MCF 10A (cell line): ENCODE data around the gene THAP12. TPM values are rescaled to one million over a fixed set of nuclear protein-coding genes. Genes with fewer than 3 reads are reported as not detected.
A peak's percentile ranks its signal among the peaks of the same experiment; 100 is the strongest.

Experiments
- BruUV-seq: library from RNA; stranded (reverse); fragments of 400-500 nt; replicated peaks from 2 replicates; lab custom pipeline; 2021; lab: Mats Ljungman, UMichigan
- CTCF ChIA-PET: fragments of 300-600 bp; sonication (Branson Sonifier 250); formaldehyde crosslinking; extraction: SDS; loops from one replicate; lab custom pipeline; 2021; ENCODE audit warnings: antibody characterized with exemption, inconsistent platforms; lab: Yijun Ruan, JAX
- POLR2A ChIA-PET: fragments of 300-600, 350-650 bp; sonication (Branson Sonifier 250); formaldehyde crosslinking; extraction: SDS; loops from one replicate; lab custom pipeline; 2020; ENCODE audit warnings: antibody characterized with exemption, inconsistent platforms; lab: Yijun Ruan, JAX
- DNase-seq: peaks from one replicate; pipeline ENCODE4 v3.0.0-alpha.2; 2018; ENCODE audit not compliant: unreplicated experiment
- H3K27ac Mint-ChIP-seq: one replicate; pipeline ENCODE4 v1.8.0; 2022; ENCODE audit warnings: mild to moderate bottlenecking, low read depth, mixed read lengths; ENCODE audit not compliant: unreplicated experiment
- H3K27me3 Mint-ChIP-seq: one replicate; pipeline ENCODE4 v1.8.0; 2022; ENCODE audit warnings: mixed read lengths; ENCODE audit not compliant: insufficient read depth, unreplicated experiment
- H3K36me3 Mint-ChIP-seq: one replicate; pipeline ENCODE4 v1.8.0; 2022; ENCODE audit warnings: mild to moderate bottlenecking, moderate library complexity, mixed read lengths; ENCODE audit not compliant: insufficient read depth, unreplicated experiment
- H3K4me1 Mint-ChIP-seq: one replicate; pipeline ENCODE4 v1.8.0; 2022; ENCODE audit warnings: mixed read lengths; ENCODE audit not compliant: insufficient read depth, unreplicated experiment
- H3K4me3 Mint-ChIP-seq: one replicate; pipeline ENCODE4 v1.8.0; 2022; ENCODE audit warnings: mild to moderate bottlenecking, moderate library complexity, mixed read lengths; ENCODE audit not compliant: unreplicated experiment
- H3K9me3 Mint-ChIP-seq: one replicate; pipeline ENCODE4 v1.8.0; 2022; ENCODE audit warnings: mixed read lengths; ENCODE audit not compliant: unreplicated experiment
- CTCF ChIP-seq: fragments of 200-600 bp; IDR thresholded peaks from one replicate; pipeline ENCODE4 v1.8.0; 2022; ENCODE audit warnings: antibody characterized with exemption, mild to moderate bottlenecking; ENCODE audit not compliant: unreplicated experiment
- intact Hi-C: fragments of 100-400 bp; cut with micrococcal nuclease; formaldehyde crosslinking; loops from 2 replicates; pipeline ENCODE4 v1.14.1; 2022
- total RNA-seq: library from RNA; stranded (reverse); gene quantifications from 2 replicates; pipeline ENCODE4 v1.2.3, GENCODE V29; 2022

The THAP12 gene
- total RNA-seq, 1 experiment from 2014 or later, result 49.3 TPM

DNA sequence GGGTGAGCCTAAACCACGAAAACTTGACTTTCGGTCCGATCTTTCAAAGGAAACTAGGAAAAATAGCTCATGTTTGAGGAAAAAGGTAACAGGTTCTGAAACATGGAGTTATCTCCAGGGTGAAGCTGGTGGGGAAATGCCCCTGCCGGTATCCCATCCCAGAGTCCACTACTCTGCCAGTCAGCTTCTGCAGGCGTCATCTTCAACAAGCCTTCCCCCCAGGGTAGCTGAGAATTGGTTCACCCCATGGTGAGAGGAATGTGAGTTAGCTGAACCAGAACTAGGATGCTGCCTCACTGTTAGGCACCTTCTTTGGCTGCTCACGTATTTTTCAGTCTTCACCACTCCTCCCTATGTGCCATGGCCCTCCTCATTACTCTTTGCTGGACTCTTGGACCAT, 1.3 kb upstream of the THAP12 start:
- no peaks in the 10 kb centered on the region for H3K9me3 Mint-ChIP-seq
- H3K27ac Mint-ChIP-seq, result no peak overlapping the region
- H3K36me3 Mint-ChIP-seq, result peaks cover 8% of the 10 kb centered on the region
- no peaks in the 10 kb centered on the region for H3K27me3 Mint-ChIP-seq
- intact Hi-C loops, result no loop called here
- H3K4me1 Mint-ChIP-seq, result peaks cover 29% of the 10 kb centered on the region
- CTCF ChIA-PET, result interaction anchor here (0.6 to 1.7 kb wide), 2 partner anchors 68 to 174 kb away, joined by 4 to 7 read pairs; no protein-coding TSS in a partner anchor
- BruUV-seq, result no TSS peak
- no peak for DNase-seq
- TF ChIP-seq CTCF, result no peak
- H3K4me3 Mint-ChIP-seq, result peak overlapping the region; percentile 93
- POLR2A ChIA-PET, result interaction anchor here (0.9 to 3.5 kb wide), 9 partner anchors 8 to 66 kb away, joined by 3 to 33 read pairs (median 4); partner anchors contain the start of gene EMSY

- intact Hi-C loops, result loop anchor here (2.0 kb wide), 2 partner anchors 64 to 300 kb away; partner anchors contain the start of gene EMSY
- H3K9me3 Mint-ChIP-seq, result no peaks in the 10 kb centered on the region
- peak; percentile 21 for DNase-seq
- no TSS peak for BruUV-seq
- peaks cover 44% of the 10 kb centered on the region for H3K4me1 Mint-ChIP-seq
- H3K4me3 Mint-ChIP-seq, result peak overlapping the region; percentile 93
- CTCF ChIA-PET, result interaction anchor here (0.7 kb wide), 1 partner anchor 164 kb away, joined by 3 read pairs; no protein-coding TSS in a partner anchor
- no peaks in the 10 kb centered on the region for H3K27me3 Mint-ChIP-seq
- H3K27ac Mint-ChIP-seq, result peak overlapping the region; percentile 54
- H3K36me3 Mint-ChIP-seq, result peaks cover 8% of the 10 kb centered on the region
- POLR2A ChIA-PET, result interaction anchor here (1.0 to 3.5 kb wide), 5 partner anchors 9 to 64 kb away, joined by 3 to 33 read pairs (median 4); partner anchors contain the start of gene EMSY
- TF ChIP-seq CTCF, result no peak
Measured at GRCh38 chr11:76380159-76380976, 564 bp downstream of the THAP12 start.

DNA sequence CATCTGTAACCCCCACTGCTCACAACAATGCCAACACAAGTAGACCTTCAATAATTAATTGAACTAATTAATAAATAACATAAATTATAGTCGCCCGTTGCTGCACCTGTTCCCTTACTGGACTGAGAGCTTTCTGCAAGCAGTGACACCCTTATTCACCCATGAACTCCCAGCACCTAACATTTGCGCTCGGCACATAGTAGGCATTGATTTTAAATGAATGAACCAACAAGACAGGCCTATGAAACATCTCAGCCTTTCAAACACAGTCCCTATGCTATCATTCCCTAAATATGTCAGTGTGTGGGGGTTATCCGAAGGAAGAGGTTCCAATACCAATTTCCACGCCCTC, 1.1 kb downstream of the THAP12 start:
- POLR2A ChIA-PET, result interaction anchor here (1.0 to 3.5 kb wide), 3 partner anchors 12 to 64 kb away, joined by 3 to 33 read pairs (median 4); partner anchors contain the start of gene EMSY

More for the DNA sequence above, 1.1 kb downstream of the THAP12 start:
- H3K9me3 Mint-ChIP-seq, result no peaks in the 10 kb centered on the region
- TSS peak; percentile 53 for BruUV-seq
- H3K4me3 Mint-ChIP-seq, result peak overlapping the region; percentile 93
- H3K27me3 Mint-ChIP-seq, result no peaks in the 10 kb centered on the region
- intact Hi-C loops, result loop anchor here (2.0 kb wide), 2 partner anchors 65 to 301 kb away; partner anchors contain the start of gene EMSY
- peak overlapping the region; percentile 54 for H3K27ac Mint-ChIP-seq
- peaks cover 48% of the 10 kb centered on the region for H3K4me1 Mint-ChIP-seq
- peaks cover 8% of the 10 kb centered on the region for H3K36me3 Mint-ChIP-seq
- no peak for DNase-seq
- TF ChIP-seq CTCF, result no peak
- CTCF ChIA-PET, result interaction anchor here (0.7 kb wide), 1 partner anchor 165 kb away, joined by 3 read pairs; no protein-coding TSS in a partner anchor
